Osteocyte (in vitro differentiated cells): ENCODE measurements around the gene DNASE1L1. TPM values are rescaled to one million over a fixed set of nuclear protein-coding genes. Genes with fewer than 3 reads are reported as not detected.

Source experiments
- DNase-seq: peaks from one replicate; pipeline ENCODE4 v3.0.0; 2021; ENCODE audit warnings: mixed read lengths; ENCODE audit not compliant: unreplicated experiment; ENCODE audit errors: extremely low spot score
- H3K27ac Mint-ChIP-seq: one replicate; pipeline ENCODE4 v1.8.0; 2021; ENCODE audit warnings: mild to moderate bottlenecking, mixed read lengths; ENCODE audit not compliant: unreplicated experiment
- H3K27me3 Mint-ChIP-seq: one replicate; pipeline ENCODE4 v1.8.0; 2021; ENCODE audit warnings: mixed read lengths; ENCODE audit not compliant: unreplicated experiment
- H3K36me3 Mint-ChIP-seq: one replicate; pipeline ENCODE4 v1.8.0; 2021; ENCODE audit warnings: mixed read lengths; ENCODE audit not compliant: unreplicated experiment
- H3K4me1 Mint-ChIP-seq: one replicate; pipeline ENCODE4 v1.8.0; 2021; ENCODE audit warnings: mixed read lengths; ENCODE audit not compliant: unreplicated experiment
- H3K4me3 Mint-ChIP-seq: one replicate; pipeline ENCODE4 v1.8.0; 2021; ENCODE audit warnings: mild to moderate bottlenecking, moderate library complexity, mixed read lengths; ENCODE audit not compliant: unreplicated experiment
- H3K9me3 Mint-ChIP-seq: one replicate; pipeline ENCODE4 v1.8.0; 2021; ENCODE audit warnings: mixed read lengths; ENCODE audit not compliant: unreplicated experiment
- CTCF ChIP-seq: fragments of 200-600 bp; sonication (generic); IDR thresholded peaks from 2 replicates; pipeline ENCODE4 v1.5.0; 2021; ENCODE audit warnings: antibody characterized with exemption, mild to moderate bottlenecking, moderate library complexity
- total RNA-seq: library from RNA; stranded (reverse); gene quantifications from 2 replicates; pipeline ENCODE4 v1.2.1, GENCODE V29; 2021

Gene DNASE1L1
- total RNA-seq, 1 donor from 2014 or later = 28.1 TPM

GRCh38 chrX:154450312-154450711 lies 41.3 kb upstream of the DNASE1L1 start:
- no peaks in the 10 kb centered on the region for H3K9me3 Mint-ChIP-seq
- no peak overlapping the region for H3K4me3 Mint-ChIP-seq
- H3K27ac Mint-ChIP-seq = no peak overlapping the region
- no peaks in the 10 kb centered on the region for H3K27me3 Mint-ChIP-seq
- no peak for TF ChIP-seq CTCF
- peaks cover 4% of the 10 kb centered on the region for H3K4me1 Mint-ChIP-seq
- peaks cover 15% of the 10 kb centered on the region for H3K36me3 Mint-ChIP-seq
- DNase-seq = no peak

- H3K9me3 Mint-ChIP-seq = no peaks in the 10 kb centered on the region
- no peak for TF ChIP-seq CTCF
- no peaks in the 10 kb centered on the region for H3K27me3 Mint-ChIP-seq
- no peak for DNase-seq
- H3K36me3 Mint-ChIP-seq = peaks cover 14% of the 10 kb centered on the region
- H3K4me1 Mint-ChIP-seq = peaks cover 4% of the 10 kb centered on the region
- H3K4me3 Mint-ChIP-seq = no peak overlapping the region
- no peak overlapping the region for H3K27ac Mint-ChIP-seq
Measured at GRCh38 chrX:154449618-154450017, 40.6 kb upstream of the DNASE1L1 start.

GRCh38 chrX:154448484-154448883 lies 39.4 kb upstream of the DNASE1L1 start:
- Mint-ChIP-seq H3K27me3 (no peaks in the 10 kb centered on the region), H3K4me1 (peaks cover 6% of the 10 kb centered on the region), H3K4me3 (no peak overlapping the region), H3K27ac (peak overlapping the region; percentile 34), H3K36me3 (peaks cover 13% of the 10 kb centered on the region), H3K9me3 (no peaks in the 10 kb centered on the region)
- no peak for DNase-seq
- TF ChIP-seq CTCF = no peak

- H3K4me3 Mint-ChIP-seq = no peak overlapping the region
- DNase-seq = no peak
- no peak for TF ChIP-seq CTCF
- no peaks in the 10 kb centered on the region for H3K9me3 Mint-ChIP-seq
- peaks cover 14% of the 10 kb centered on the region for H3K36me3 Mint-ChIP-seq
- H3K27ac Mint-ChIP-seq = no peak overlapping the region
- no peaks in the 10 kb centered on the region for H3K27me3 Mint-ChIP-seq
- H3K4me1 Mint-ChIP-seq = peaks cover 8% of the 10 kb centered on the region
Measured at GRCh38 chrX:154446430-154446829, 37.4 kb upstream of the DNASE1L1 start.

GRCh38 chrX:154445776-154446175 lies 36.7 kb upstream of the DNASE1L1 start:
- Mint-ChIP-seq H3K27ac (no peak overlapping the region), H3K4me1 (peaks cover 8% of the 10 kb centered on the region), H3K9me3 (no peaks in the 10 kb centered on the region), H3K27me3 (no peaks in the 10 kb centered on the region), H3K4me3 (peak overlapping the region; percentile 48), H3K36me3 (peaks cover 14% of the 10 kb centered on the region)
- no peak for TF ChIP-seq CTCF
- no peak for DNase-seq
